GM18873 (cell line): ENCODE data around the gene TSR3.

Source experiments
- ATAC-seq: cut with Tn5 transposase; IDR thresholded peaks from one replicate; pipeline ENCODE4 v1.9.1; 2021; ENCODE audit warnings: mild to moderate bottlenecking, moderate library complexity, moderate number of reproducible peaks; ENCODE audit not compliant: unreplicated experiment, low FRiP score

The TSR3 gene

DNA sequence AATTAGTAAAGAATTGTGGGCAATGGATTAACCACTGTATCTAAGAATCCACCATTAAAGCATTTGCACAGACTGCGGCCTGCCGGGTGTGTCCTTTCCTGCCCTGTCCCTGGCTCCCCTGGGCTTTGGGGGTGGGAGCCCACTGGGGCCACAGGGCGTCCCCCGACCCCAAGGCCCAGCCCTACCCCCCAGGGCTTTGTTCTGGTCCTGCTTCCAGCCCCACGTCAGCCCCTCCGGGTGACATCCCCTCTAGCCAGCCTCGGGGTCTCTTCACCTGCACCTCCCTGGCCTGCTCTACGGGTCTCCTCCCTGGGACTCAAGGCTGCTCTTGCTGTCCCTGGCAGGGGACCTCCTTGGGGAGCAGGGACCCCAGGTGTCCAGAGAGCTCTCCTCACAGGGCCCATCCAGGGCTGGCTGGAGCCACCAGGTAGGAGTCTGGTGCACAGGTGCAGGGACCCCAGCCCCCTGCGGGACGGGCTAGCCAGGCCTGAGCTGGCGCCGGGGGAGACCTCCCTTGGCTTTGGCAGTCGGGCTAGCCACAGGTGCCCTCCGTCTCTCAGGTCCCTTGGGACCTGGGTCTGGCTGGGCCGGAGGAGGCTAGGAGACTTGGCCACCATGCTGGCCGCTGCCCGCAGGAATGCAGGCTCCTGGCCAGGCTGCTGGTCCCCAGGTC, 24.6 kb downstream of the TSR3 start:
- no peak for ATAC-seq

DNA sequence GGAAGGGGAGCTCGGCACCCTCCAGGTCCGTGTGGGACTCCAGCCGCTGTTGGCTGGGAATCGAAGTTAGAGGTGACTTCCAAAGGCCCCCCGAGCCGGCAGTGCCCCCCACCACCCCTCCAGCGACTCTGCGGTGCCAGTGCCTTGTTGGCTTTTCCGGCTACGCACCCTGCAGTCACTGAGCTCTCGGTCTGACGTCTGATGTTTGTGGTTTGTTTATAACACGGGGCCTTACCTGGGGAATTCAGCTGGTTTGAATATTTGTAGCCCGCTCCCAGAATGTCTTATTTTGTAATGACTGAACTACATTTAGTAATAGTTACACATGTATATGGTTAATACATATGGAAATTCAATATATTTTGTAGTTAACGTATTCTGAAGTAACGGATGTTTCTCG, 25.3 kb downstream of the TSR3 start:
- ATAC-seq = no peak

DNA sequence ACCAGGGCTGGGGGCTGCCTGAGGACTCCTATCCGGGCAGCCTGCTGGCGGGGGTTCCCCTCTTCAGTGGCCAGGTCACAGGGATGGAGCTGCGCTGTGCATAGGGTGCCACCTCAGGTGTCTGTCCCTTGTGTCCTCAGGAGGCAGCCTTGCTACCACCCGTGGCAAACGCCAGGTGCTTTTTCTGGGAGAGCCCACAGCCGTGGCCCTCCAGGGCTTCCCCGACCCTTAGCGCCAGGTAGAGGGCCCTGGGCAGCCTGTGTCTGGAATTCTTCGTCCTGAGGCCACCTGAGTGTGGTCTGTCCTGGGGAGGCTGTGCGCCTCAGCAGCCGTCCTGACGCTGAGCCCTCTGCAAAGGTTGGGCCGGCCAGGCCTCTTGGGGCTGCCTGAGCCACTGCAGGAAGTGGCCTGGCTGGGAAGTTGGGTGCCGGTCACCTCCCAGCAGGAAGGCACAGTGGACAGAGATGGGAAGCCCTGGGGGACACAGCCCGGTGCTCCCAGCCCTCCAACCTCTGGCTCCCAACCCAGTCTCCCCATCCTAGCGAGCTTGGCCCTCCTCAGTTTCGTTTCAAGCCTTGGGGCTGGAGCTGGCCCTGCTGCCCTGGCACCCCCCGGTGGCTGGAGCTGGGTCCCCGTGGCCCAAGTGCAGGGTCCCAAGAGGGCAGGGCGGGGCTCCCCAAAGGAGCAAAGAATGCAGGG, 25.9 kb downstream of the TSR3 start:
- ATAC-seq = no peak

DNA sequence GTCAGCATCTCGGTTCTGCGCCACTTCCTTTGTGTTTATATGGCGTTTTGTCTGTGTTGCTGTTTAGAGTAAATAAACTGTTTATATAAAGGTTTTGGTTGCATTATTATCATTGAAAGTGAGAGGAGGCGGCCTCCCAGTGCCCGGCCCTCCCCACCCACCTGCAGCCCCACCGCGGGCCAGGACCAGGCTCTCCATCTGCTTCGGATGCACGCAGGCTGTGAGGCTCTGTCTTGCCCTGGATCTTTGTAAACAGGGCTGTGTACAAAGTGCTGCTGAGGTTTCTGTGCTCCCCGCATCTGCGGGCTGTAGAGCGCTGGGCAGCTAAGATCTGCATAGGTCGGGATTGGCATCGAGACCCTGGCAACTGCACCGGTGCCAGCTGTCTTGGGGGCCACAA, 26.4 kb downstream of the TSR3 start:
- ATAC-seq = no peak

DNA sequence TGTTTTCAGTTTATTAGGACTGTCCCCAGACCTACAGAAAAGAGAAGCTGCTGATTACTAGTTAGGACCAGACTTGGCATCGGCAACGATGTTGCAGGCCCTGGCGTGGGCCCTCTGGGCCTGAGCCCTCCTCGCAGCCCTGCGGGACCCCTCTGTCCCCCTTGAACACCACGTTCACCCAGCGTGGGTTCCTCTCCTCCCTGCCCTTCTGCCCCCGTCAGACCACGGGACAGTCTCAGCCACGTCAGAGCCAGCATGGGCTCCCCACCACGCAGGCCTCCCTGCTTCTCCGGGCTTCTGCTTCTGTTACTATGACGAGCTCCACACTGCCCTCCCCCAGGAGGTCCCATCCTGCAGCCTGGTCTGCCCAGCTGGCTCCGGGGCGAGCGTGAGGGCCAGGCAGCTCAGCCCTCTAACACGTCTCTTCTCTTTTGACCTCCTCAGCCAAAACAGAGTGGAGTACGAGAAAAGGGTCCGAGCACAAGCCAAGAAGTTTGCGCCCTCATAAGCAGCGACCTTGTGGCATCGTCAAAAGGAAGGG, 27.3 kb downstream of the TSR3 start:
- ATAC-seq = no peak

DNA sequence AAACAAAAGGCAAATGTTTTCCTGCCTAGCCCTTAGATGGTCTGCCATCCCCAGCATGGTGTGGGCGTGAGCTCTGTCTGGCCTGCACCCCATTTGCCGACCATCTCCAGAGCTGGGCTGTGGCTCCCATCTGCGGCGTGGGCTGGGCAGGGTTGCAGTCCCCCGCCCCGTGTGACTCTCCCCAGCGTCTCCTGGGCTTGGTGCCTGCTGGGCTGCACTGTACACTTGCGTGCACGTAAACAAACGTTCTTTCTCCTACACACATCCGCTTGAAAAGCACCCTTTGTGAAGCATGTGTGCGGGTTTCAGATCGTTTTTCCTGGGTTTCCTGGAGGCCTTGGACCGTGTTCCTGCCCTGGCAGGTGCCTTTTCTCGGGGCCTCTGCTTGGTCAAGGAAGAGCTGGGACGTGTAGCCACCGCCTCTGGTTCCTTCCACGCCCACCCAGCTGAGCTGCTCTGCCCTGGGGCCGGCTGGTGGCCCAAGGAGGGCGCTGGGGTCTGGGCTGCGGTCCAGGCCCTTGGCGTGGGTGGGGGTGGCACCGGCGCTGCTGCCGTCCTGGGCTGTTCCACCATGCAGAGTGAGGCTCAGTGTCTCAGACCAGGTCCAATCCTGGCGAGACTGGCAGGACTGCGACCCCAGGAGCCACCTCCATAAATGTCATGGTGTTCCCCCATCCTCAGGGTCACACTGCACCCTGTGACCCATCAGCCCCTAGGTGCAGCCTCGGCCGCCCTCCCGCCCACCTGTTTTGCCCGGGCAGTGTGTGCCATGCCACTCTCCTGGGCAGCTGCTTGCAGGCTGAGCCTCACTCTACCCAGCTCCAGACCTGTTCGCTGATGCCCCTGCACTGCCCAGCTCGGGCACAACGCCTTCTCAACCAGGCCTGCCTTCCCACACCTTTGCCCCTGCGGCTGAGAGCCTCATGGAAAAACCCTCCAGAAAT, 28.1 kb downstream of the TSR3 start:
- no peak for ATAC-seq

DNA sequence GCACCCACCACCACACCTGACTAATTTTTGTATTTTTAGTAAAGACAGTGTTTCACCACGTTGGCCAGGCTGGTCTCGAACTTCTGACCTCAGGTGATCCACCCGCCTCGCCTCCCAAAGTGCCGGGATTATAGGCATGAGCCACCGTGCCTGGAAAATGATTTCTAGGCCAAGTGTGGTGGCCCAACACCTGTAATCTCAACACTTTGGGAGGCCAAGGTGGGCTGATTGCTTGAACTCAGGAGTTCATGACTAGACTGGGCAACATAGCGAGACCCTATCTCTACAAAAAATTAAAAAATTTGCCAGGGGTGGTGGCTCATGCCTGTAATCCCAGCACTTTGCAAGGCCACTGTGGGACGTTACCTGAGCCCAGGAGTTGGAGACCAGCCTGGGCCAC, 29.3 kb downstream of the TSR3 start:
- no peak for ATAC-seq

DNA sequence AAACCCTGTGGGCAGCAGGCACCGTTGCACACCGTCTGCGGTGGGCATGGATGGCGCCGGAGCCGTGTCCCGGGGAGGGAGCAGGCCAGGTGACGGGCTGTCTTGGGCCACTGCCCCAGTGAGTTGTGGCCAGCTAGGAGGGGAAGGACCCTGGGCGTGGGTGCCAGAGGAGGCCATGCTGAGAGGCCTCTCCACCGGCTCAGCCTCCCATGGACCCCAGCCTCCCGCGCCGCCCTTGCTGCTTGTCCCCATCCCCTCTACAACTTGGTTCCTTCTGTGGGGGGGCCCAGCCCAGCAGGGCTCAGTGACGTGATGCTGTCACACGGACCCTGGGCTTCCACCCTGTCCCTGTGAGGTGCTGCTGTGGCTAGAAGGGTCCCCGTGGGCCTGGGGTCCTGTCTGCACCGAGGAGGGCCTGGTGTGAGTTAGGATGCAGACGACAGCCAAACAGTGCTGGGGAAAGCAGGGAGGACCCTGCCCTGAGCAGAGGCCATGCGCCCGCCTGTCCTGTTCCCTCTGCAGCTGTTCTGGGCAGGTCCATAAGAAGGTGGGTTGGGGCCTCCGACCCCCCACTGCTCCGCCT, 30.9 kb downstream of the TSR3 start:
- no peak for ATAC-seq

DNA sequence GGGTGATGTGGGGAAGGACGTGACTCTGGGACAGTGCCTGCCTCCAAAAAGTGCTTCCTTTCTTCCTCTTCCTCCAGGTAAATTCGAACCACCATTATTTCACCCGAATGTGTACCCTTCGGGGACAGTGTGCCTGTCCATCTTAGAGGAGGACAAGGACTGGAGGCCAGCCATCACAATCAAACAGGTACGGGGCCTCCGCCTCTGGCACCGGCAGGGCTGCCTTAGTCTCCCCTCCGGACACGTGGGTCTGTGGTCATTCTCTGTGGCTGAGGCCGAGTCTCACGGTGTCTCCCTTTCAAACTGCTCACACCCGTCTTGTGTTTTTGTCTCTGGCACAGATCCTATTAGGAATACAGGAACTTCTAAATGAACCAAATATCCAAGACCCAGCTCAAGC, 31.6 kb downstream of the TSR3 start:
- no peak for ATAC-seq

DNA sequence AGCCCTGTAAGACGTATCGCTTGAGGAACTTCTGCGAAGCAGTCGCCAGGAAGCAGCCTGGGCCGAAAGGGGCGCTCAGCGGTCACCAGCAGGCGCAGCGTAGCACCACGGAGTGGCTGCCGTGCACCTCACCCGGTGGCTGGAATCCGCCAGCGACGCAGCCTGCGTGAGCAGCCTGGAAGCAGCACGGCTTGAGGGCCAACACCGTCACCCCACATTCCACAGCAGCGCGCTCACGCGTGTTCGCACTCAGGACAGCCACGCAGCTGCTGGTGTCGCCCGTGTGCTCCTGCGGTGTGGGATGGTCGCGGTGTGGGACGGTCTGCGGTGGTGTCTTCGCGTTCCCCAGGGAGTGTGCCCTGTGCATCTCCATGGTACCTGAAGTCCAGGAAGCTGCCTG, 32.6 kb downstream of the TSR3 start:
- no peak for ATAC-seq

DNA sequence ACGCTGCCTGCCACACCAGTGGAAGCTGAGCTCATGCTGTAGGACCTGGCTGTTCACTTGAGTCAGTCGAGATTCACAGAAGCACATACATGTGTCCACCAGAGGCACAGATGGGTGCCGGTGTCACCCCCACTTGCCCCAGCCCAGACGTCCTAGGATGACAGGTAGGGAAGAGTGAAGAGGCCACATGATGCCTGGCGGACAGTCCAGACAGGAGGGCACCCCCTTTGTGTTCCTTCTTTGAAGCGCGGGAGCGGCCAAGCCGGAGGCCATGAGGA, 33.5 kb downstream of the TSR3 start:
- no peak for ATAC-seq

DNA sequence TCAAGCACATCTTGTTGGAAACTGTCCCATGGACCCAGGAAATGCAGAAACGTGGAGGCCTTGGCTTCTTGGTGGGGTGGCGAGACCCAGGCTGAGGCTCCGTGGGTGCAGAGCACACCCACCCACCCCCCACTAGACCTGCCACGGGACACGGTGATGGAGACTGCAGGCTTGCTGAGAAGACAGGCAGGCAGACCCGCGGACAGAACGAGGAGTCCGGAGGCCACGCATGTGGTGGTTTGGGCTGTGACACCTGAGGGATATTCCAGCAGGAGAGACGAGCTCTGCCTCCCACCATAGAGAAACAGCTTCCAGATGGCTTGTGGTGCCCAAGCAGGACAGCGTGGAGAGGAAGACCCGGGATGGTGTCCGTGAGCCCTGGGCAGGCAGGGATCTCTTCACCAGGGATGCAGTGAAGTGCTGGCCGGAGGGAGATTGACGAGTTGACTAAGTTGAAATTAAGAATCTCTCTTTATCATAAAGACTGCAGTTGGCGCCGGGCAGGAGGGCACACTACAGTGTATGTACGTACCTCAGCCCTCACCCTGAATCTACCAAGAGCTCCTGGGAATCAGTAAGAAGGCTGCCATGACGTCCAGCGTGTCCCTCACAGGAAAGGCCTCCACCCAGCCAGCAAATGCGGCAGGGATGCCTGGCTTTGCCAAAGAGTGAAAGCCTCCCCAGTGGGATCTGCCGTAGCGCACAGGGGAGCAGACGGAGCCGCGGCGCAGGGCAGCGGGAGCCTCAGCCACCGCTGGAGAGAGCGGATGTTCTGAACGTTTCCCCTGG, 34.0 kb downstream of the TSR3 start:
- no peak for ATAC-seq

DNA sequence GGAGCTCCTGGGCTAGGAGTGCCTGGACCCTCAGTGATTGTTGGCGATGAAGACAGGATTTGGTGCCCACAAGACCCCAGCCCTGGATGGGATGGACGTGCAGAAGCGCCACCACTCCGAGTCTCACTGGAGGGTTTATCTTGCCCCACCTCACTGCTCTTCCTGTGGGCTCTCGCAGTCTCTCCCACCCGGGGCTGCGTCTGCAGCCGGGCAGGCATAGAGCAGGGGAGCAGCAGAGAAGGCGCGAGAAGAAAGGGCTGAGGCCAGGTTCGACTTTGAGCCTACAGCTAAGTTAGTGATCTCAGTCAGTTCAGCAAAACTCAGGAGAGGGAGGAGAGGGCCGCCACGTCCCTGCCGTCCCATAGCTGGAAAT, 35.7 kb downstream of the TSR3 start:
- ATAC-seq = no peak

DNA sequence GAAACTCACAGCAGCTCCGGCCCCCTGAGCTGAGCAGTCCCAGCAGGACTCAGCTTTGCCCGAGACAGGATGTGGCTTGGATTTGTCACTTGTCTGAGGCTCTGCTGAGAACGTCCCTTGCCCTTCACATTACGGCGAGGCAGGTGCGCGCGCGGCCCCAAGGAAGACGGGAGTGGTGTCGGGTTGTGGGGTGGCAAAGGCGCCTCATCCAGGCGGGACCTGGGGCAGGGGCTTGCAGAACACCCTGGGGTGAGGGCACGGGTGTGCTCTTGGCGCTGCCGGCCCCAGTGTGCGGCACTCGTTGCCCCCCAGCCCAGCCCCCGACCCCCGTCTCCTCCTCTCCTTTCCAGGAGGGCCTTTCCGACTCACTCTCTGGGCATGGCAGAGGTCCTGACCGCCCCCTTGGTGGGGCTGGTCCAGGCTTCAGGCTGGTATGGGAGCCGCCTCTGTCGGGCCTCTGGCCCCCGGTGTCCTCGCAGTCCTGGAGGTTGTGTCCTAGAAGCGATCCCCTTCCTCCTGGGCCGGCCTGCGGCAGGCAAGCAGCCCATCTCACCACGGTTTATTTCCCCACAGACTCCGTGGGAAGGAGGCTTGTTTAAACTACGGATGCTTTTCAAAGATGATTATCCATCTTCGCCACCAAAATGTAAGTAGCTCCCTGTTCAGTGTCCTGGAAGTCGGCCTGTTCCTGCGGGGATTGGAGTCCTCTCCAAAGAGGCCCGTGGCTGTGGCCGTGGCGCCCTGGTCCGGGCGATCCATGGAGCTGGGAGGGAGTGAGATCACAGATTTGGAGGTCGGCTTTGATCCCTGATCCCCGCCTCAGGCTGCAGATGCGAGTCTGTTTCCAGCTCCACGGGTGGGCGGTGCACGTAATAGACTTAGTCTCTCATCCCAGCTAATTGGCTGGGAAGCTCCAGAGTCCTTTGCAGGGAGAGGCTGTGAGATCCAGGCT, 36.3 kb downstream of the TSR3 start:
- ATAC-seq = no peak

DNA sequence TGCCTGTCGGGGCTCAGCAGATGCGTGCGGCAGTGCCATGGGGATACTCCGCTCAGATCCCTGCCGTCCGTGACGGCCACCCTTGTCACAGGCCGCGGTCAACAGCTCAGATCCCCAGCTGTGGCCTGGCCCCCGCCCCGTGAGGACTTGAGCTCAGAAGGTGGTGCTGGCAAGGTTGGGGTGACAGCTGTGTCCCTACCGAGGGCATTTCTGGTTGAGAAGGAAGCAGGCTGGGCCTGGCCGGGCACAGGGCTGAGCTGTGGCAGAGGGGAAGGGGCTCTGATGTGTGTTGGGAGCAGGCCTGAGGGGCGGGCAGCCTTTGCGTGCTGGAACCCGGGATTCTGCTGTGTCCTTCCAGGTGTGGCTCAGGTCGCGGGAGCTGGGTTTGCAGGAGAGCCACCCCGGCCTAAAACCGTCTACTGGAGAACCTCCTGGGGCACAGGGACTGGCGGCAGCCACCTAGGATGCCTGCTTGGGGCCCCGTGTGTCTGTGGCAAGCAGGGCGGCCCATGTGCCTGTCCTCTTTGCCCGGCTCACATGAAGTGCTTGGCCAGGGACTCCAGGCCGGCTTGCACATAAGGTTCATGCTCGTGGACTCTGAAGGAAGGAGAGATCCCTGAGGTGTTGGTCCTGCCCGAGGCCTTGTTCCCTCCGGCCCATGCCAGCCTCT, 37.1 kb downstream of the TSR3 start:
- no peak for ATAC-seq

DNA sequence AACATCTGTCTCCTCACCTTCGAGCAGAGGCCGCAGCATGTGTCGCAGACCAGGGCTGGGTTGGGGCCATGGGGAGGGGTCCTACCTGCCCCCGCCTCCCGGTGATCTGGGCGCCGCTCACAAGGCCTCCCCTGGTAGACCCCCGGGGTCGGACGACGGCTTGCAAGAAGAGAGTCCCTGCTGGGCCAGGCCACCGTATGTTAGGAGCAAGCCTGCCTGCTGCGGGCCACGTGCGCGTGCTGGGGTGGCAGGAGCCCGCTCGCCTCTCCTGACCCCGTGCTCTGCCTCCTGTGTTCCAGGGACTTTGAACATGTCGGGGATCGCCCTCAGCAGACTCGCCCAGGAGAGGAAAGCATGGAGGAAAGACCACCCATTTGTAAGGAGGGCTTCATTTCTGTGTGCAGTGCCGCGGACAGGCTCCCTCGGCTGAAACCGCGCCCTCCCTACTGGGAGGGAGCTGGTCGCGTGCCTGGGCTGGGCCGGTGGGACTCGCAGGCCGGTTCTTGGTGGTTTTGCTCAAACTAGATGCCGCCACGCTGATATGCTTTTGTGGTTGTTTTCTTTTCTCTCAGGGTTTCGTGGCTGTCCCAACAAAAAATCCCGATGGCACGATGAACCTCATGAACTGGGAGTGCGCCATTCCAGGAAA, 37.8 kb downstream of the TSR3 start:
- no peak for ATAC-seq

DNA sequence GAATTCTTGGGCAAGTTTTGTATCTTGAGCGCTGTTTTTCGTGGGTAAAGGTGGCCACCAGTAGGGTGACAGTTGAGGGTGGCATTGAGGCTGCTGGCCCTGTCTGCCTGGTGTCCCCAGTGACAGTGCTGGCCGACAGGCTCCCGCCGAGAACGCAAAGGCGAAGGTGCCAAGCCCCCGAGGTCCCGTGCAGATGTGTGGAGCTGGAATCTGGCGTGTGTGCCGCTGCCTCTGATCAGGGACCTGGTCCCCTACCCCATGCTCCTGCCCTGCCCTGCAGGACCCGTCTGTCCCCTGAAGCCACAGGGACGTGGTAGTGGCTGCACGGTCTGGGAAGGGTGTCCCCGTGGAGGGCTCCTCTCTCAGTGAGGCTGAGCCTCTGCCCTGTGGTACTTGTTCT, 38.8 kb downstream of the TSR3 start:
- ATAC-seq = no peak

DNA sequence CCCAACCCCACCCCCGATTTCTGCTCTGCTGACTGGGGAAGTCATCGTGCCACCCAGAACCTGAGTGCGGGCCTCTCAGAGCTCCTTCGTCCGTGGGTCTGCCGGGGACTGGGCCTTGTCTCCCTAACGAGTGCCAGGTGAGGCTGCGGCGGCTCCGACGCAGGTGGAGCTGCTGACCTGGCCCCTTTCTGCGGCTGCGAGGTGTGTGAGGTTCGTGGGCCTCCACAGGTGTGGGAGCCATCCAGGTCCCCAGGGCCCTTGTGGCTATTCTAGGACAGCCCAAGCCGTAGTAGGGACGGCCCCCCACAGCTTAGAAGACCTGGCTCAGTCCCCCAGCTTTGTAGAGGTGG, 39.2 kb downstream of the TSR3 start:
- no peak for ATAC-seq
